Inferior parietal cortex (tissue), 1 donor: ENCODE data around the gene JARID2.
A peak's percentile ranks its signal among the peaks of the same experiment; 100 is the strongest.
"Not testable (repeated sequence)": the region's sequence is repeated elsewhere in the genome, so short reads cannot be mapped to it uniquely, and the experiment has no call there.

ENCODE experiments used
- DNase-seq: peaks from one replicate; pipeline ENCODE4 v3.0.0-alpha.2; 2016; ENCODE audit errors: extremely low spot score

JARID2 gene

GRCh38 chr6:15288856-15289255, 43.0 kb downstream of the JARID2 start:
- no peak for DNase-seq

DNA sequence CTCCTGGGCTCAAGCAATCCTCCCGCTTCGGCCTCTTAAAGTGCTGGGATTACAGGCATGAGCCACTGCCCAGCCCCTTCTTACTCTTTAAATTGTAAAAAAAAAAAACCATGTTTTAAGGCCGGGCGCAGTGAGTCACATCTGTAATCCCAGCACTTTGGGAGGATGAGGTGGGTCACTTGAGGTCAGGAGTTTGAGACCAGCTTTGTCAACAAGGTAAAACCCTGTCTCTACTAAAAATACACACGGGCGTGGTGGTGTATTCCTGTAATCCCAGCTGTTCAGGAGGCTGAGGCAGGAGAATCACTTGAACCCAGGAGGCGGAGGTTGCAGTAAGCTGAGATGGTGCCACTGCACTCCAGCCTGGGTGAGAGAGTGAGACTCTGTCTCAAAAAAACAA, 43.6 kb downstream of the JARID2 start:
- DNase-seq: not testable (repeated sequence)

- no peak for DNase-seq
Measured at GRCh38 chr6:15290067-15290680, 44.3 kb downstream of the JARID2 start.

DNA sequence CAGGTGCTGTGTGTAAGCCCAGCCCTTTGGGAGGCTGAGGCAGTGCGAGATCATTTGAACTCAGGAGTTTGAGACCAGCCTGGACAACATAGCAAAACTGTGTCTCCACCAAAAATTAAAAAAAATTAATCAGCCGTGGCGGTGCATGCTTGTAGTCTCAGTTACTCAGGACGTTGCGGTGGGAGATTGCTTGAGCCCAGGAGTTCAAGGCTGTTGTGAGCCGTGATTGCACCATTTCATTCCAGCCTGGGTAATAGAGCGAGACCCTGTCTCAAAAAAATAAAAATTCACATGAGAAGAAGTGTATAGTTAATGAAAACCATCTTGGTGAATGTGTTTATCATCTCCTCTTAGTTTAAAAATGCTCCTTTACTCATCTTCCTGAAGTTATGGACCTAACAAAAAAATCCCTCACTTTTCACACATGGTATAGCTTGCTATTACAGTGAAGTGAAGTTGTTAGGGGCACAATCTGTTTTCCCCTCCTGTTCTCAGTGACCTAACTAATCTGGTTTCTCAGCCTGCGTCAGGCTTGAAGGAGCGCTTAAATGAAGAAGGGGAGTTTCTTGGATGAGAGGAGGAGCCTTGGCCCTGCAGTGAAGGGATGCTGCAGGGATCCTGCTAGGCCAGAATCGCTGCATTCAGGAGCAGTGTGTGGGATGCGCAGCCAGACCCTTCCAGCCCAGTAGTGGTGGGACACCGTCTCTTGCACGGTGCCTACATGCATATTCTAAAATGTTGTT, 45.3 kb downstream of the JARID2 start:
- no peak for DNase-seq

GRCh38 chr6:15292721-15293302, 46.9 kb downstream of the JARID2 start:
- DNase-seq: no peak

- no peak for DNase-seq
Measured at GRCh38 chr6:15293674-15294073, 47.8 kb downstream of the JARID2 start.

GRCh38 chr6:15294504-15294903, 48.6 kb downstream of the JARID2 start:
- no peak for DNase-seq

GRCh38 chr6:15296249-15296648, 50.4 kb downstream of the JARID2 start:
- DNase-seq: no peak

GRCh38 chr6:15296735-15297134, 50.9 kb downstream of the JARID2 start:
- no peak for DNase-seq

DNA sequence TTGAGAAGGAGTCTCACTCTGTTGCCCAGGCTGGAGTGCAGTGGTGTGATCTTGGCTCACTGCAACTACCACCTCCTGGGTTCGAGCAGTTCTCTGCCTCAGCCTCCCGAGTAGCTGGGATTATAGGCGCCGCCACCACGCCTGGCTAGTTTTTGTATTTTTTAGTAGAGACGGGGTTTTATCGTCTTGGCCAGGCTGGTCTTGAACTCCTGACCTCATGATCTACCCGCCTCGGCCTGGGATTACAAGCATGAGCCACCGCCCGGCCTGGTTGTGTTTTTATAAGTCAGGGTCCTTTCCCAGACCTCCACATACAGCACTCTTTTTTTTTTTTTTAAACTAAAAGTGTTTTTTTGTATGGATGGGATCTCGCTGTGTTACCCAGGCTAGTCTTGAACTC, 51.3 kb downstream of the JARID2 start:
- not testable (repeated sequence) for DNase-seq

- DNase-seq: no peak
Measured at GRCh38 chr6:15297895-15298590, 52.2 kb downstream of the JARID2 start.

DNA sequence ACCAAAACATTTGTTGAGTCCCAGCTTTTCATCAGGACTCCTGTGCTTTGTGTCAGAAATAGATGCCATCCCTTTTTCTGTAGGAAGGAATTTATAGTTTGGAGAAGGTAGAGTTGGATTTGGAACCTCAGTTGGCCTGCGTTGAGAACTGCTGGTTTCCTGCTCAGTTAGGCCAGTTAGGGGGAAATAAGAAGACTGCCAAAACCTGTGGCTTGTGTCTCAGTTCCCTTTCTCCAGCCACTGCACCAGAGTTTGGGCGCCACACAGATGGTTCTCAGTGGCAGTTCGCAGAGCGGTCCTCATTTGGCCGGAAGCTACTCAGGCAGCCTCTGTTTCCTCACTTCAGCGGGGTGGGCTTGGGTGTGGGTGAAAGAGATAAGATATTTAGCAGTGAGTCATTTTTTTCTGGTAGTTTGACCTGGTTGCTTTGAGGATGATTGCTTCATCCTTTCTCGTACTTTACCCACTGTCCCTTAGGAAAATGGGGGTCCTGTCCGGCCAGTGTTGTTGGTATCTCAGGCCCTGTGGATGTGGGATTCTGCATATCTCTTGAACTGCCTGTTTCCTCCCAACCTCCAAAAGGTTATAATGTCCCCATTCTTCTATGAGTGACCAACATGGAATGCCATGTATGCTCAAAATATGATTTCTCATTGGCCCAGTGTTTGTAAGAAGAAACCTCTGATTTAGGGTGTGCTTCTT, 53.7 kb downstream of the JARID2 start:
- peak; percentile 44 for DNase-seq

GRCh38 chr6:15301179-15302006, 55.5 kb downstream of the JARID2 start:
- DNase-seq: no peak

DNA sequence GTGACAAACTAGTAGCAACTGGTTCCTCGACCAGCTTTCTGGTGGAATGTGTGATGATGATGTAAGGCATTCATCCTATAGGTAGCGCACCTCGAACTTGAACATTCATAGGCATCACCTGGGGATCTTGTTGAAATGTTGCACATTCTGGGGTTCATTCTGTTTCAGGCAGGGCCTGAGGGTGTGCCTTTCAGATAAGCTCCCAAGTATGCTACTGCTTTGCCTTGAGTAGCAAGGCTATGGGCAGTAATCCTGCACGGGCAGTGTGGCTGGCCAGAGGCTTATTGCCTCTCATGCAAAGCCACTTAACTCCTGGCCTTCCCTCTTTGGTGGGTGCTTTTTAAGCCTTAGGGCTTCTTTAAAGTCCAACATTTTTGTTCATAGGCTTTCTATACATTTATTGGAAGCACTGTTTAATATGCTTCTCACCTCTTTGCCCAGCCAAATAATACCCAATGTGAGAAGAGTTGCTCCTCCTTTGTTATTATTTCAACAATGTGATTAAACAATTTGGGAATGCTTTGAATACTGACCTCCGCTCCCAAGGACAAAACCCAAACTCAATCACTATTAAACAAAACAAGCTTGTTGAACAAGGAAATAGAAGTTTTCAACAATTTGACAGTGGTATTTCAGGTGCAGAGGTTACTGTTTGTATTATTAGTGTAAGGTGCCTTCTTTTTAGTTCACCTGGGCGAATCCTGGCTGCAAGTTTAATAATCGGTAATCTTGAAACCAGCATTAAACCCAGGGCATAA, 57.5 kb downstream of the JARID2 start:
- no peak for DNase-seq

DNA sequence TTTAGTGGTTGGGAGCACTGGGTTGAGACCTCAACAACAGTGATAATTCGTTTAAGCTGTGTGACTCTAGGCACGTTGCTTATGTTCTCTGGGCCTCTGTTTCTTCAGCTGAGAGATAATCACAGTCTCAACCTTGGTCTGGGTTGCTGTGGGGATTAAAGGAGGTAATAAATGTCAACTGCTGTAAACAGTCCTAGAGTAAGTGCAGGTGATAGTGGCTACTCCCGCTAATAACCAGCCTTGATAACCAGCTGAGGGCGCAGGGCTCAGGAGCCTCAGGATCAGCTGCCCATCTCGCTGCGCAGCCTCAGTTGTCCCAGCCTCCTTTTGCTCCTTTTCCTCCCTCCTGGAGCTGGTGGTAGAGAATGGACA, 58.0 kb downstream of the JARID2 start:
- DNase-seq: no peak

DNA sequence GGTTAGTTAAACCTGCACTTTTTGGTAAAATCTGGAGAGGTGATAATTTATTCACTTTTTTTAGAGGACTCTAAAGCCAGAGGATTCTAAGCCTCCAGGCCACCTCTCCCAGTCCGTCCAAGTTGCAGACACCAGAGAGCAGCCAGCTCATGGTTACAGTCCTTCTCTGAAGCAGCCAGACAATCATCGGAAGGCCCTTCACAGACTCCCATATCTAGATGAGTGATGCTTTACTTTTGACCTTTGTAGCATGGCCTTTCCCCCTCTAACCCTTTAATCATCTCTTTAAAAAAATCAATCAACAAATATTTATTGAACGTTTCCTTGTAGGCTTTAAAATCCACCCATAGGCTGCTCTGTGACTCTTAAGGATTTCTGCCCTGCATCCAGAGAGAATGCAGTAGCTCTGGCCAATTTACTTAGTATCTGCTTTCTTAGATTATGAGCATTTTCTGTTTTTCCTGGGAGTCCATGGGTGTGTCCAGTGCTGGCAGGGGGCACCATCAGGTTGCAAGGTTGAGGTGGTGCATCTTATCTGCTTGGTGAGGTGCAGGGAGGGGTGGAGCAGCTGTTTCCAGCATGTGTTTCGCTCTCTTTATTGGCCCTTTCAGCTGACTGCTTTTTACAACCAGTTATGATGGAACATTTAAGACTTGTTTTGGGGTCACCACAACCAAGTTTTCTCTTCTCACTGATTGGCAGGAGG, 58.6 kb downstream of the JARID2 start:
- DNase-seq: no peak

- DNase-seq: no peak
Measured at GRCh38 chr6:15305496-15305895, 59.6 kb downstream of the JARID2 start.

DNA sequence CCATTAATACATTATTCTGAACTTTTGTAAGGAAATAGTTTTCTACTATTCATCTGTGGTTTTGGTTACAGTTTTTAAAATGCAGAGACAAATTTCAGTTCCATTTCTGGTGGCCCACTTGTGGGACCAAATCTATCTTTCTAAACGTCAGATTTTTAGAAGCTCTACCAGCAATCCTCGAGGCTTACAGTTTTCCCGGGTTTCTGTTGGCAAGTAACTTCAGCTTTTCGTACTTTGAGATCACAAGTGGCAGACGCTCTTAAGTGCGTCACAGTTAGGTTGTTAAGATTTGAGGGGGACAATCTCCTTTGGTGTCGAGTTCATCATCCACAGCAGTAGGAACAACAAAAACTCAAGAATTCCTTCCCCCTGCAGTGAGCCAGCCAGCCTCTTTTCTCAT, 60.0 kb downstream of the JARID2 start:
- DNase-seq: no peak

- no peak for DNase-seq
Measured at GRCh38 chr6:15308435-15309213, 62.8 kb downstream of the JARID2 start.
